GM19467 (cell line): ENCODE data around the gene TAF1C.
A peak's percentile ranks its signal among the peaks of the same experiment; 100 is the strongest.

ENCODE experiments used
- ATAC-seq: cut with Tn5 transposase; IDR thresholded peaks from one replicate; pipeline ENCODE4 v1.9.1; 2021; ENCODE audit warnings: mild to moderate bottlenecking, moderate library complexity; ENCODE audit not compliant: unreplicated experiment

The TAF1C gene

DNA sequence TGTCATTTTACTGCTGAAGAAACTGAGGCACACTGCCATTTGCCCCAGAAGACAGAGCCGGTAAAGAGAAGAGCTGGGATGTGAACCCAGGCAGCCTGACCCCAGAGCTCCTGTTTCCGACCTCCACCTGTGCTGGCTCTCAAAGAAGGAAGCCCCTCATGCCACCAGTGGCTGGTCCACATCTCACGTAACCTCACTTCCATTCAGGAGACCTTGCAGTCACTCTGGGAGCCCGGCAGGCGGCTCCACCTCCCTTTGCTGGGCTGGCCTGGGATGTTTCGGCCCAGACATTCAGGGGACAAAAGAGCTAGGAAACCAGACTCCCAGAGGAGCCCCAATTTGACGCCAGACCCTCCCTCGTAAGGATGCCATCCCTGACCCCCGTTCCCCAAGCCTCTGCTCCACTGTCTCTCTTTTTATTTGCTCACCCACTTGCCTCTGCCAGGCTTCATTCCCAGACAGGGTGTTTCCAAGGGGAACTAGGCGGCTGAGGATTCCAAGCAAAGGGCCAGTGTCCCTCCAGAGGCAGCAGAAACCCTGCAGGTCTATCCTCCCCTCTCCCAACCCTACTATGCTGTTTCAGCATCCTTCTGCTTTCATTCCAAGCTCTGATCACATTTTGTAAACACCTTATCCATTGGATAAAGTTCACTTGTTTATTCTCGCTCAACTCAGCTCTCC is 2.8 kb downstream of the TAF1C start:
- no peak for ATAC-seq

DNA sequence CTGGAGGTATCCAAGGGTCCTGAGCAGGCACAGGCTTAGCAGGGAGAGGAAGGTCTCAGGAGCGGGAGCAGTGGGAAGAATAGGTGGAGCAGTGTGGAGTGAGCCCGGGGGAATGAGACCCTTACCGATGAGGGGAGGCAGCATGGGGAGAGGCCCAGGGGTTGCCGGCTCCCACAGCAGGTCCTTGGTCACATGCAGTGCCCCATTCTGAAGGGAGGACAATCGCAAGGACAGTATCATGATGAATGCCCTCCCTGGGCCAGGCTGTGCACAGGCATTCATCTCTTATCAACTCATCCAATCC is 3.3 kb downstream of the TAF1C start:
- no peak for ATAC-seq

DNA sequence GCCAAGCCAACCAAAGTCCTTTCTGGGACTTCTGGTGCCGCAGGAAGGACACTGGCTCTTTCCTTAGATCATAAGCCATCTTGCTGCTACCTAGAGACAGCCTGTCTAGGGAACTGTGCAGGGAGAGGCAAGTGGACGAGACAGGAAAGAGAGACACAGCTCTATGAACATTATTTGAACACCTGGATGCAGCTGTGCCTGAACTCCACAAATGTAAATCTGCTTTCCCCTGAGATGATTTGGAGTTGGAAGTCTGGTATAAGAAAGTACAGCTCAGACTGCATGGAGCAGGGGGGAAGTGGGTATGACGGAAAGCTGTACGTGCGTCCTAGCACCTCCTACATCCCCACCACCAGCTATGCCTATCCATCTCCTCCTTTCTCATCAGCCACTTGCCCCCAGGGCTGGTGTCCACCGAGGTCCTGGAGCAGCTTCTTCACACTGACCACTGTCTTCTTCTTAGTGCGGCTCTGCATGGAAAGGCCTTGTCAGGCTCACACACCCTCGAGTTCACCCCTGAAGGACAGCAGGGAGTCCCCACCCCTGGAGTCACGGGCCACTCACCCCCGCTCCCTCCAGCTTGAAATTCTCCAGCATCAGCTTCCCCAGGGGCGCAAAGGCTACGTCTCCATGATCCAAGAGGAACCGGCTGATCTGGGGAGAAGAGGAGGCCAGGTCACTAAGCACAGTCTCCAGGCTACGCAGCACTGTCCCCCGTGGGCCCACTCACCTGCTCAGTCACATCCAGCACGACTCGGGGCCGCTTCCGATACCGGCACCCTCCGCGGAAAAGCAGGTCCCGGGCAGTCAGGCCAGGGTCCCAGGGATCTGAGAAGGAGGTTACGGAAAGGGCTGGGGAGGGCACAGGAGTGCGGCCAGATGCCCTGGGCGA is 3.9 kb downstream of the TAF1C start:
- ATAC-seq, result no peak

DNA sequence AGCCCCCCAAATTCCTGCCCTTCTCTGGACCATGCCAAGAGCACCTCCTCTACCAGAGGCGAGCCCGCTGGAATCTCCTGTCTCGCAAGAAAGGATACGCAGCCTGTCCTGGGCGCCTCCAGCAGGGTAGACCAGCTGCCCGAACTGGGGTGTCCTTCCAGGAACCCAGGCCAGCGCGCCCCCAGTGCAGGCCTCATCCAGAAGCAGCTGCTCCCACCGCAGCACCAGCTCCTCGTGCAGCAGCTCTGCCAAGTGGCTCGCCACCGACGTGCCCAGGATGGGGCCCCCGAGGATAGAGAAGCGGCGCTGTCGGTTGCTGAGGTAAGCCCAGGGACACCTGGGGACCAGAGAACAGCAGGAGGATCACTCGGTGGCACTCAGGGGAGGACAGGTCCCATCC is 4.8 kb downstream of the TAF1C start:
- ATAC-seq, result no peak

DNA sequence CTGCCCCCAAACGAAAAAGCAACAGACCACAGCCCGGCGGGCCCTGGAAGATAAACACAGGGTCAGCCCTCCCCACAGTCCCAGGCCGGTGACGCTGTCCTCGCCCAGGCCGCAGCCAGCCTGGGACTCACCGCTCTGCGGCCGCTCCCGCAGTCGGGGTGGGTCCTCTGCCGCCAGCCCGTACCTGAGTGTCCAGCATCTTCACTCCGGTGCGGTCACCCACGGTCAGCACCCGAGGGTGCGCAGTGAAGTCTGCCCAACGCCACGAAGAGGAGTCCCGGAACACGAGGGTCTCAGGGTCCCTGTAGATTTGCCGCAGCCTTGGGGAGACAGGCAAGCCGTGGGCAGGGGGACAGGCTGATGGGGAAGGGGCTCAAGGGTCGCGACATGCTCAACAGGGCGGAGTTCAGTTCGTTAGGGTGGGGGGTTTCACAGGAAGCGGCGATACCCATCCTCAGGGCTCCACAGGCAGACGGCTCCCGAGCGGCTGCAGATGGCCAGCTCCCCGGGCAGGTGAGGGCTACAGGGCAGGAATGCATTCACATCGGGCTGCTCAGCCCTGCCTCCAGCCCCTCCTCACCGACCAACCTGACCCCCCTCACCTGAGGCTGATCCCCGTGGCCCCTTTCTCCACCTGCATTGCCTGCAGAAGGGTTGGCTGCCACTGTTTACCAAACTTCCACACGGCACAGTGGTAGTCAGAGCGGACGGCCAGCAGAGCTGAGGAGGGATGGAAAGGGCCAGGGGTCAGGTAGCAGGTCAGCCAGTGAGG is 5.5 kb downstream of the TAF1C start:
- ATAC-seq, result no peak

DNA sequence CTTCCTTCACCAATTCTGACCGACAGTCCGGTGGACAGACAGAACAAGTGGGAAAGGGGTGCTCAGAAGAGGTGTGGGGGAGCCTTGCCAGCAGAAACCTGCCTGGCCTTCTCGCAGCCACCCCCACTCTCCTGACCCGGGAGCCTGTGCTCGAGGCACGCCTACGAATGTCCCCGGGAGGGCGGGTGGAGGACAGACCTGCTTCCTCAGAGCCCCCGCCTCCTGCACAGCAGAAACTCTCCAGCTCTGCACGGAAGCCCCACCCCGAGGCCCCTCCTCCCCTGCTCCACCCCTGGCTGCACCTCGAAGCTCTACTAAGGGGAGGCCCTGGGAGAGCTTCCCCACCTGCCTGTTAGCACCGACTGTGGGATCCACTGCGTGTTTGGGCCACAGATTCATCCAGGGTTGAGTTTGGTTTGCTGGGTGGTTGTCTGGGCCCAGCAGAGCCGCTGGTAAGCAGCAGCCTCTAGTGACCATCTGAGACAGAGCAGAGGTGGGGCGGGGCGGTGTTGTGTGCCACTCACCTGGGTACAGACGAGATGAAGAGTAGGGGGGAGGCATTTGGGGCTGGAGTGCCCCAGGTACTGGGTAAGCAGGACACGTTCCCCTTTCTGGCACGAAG is 6.2 kb downstream of the TAF1C start:
- ATAC-seq, result no peak

DNA sequence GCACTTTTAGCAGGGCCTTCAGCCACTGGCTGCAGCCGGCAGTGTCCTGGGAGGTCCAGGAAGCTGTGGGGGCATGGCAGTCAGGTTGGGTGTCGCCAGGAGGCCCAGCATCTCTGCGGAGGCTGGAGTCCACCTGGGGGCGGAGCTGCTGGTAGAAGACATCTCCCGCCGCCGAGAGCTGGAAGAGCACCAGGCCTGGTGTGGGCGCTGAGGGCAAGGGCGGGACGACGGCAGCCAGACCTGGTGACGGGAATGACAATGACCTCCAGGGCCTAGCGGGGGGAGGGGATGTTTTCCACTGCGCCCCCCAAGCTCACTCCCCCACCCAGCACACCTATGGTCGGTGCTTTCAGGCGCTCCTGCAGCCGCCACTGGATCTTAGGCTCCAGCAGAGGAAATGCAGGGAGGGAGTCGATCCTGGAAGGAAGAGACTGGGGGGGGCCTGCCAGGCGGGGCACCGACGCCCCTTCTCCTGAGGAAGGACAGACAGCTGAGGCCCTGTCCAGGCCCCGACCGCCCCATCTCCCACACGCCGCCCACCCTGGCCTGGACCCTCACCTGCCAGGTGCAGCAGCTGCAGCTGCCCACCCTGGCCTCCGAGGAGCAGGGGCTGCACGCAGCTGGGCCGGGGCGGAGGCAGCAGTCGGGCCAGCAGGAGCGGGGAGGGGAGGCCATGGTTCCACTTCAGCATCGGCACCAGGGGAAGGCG is 7.1 kb downstream of the TAF1C start:
- no peak for ATAC-seq

DNA sequence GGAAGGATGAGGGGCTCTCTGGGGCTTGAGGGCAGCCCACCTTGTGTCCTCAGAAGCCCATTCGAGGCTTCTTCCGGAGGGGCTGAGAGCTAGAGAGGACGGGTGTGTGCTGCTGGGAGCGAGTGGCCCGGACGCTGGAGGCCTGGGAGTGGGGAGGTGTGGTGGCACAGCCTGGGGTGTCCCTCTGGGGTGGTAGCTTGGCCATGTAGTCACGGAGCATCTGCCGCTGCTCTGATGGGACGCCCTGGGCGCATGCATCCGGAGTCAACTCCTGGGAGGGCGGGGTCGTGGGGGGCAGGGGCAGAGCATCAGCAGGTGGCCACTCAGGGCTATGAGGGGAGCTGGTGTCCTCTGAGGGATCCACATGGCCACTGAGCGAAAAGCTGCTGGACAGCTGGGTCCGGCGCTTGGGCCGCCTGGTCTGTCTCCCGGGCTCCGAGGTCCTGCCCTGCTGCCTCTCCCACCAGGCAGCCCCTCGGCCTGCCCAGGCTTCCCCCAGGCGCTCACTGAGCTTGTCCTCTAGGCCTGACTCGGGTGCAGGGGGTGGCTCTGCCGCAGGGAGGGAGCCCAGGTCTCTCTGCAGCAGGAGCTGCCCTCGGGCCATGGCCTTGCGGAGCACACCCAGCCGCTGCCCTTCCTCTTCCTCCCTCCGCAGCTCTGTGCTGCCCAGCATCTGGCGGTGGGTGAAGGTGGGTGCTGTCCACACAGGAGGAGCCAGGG is 7.8 kb downstream of the TAF1C start:
- no peak for ATAC-seq

DNA sequence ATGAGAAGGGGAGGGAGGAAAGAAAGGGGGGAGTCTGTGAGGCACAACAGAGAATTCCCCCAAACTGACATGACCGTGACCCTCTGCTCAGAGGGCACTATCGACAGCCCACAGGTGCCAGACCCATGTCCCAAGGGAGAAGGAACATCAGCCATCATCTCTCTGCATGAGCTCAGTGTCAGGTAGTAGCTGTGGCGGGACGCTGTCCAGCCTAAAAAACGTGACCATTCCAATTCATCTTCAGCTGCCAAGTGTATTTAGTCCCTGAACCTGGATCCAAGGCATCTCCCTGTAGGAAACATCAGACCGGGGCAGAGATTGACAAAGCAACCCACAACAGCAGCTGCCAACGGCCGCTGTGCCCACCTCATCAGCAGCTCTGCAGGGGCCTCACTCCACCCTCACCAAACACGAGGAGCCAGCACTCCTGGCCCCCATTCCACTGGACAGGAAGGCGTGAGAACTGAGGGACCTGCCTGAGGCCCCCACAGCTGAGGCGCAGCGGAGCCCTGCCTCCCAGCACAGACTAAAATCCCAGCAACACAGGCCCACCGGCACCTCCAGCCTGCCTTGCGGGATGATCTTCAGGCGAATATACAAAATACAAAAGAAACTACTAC is 8.6 kb downstream of the TAF1C start:
- no peak for ATAC-seq

DNA sequence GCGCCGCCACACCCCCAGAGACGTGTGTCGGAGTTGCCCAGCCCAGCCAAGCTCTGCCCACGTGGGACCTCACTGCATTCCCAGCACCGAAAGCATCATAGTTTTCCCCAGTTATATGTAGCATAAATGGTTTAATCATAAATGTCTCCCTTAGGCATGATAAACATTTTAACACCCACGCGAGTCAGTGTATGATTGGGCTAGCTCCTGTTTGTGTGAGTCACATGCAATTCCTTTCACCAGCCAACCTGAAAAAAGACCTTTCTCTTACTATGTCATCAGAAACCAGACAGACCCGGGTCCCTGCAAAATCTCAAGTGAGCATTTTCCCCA is 9.2 kb downstream of the TAF1C start:
- no peak for ATAC-seq

DNA sequence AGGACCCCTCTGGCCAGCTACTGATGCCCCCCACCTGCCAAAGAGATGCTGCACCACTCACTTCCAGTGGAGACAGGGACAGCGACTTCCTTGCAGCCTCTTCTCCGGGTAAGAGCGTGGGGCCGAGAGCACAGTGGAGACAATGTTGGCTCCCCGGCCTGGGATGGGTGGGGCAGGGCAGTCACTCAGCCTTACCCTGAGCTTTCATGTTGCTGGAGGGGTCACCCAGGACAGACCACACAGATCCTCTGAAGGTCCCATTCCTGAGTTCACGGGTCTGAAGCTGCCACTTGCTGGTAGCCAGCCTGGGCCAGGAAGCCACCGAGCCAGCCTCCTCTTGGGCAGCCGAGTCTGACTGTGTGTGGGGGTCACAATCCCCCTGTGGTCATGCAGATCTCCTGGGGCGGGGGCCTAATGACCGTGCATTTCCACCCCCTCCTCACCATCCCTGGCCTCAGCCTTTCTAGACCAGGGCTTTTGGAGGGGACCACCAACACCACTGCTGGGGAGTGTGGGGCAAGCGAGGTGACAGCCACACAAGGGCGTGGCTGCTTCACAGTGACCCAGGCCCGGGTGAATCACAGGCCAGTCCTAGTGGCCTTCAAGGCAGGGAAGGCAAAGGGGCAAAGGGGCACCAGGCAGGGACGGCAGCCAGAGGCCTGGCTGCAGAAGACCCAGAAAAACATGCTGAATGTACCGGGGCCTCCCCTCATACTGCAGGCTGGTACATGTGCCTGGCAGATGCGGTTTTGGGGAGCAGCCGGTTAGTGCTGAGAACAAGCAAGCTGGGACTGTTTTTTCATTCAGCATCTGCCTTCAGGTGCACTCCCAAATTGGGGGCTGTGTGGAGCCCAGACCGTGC is 10.4 kb downstream of the TAF1C start:
- no peak for ATAC-seq

DNA sequence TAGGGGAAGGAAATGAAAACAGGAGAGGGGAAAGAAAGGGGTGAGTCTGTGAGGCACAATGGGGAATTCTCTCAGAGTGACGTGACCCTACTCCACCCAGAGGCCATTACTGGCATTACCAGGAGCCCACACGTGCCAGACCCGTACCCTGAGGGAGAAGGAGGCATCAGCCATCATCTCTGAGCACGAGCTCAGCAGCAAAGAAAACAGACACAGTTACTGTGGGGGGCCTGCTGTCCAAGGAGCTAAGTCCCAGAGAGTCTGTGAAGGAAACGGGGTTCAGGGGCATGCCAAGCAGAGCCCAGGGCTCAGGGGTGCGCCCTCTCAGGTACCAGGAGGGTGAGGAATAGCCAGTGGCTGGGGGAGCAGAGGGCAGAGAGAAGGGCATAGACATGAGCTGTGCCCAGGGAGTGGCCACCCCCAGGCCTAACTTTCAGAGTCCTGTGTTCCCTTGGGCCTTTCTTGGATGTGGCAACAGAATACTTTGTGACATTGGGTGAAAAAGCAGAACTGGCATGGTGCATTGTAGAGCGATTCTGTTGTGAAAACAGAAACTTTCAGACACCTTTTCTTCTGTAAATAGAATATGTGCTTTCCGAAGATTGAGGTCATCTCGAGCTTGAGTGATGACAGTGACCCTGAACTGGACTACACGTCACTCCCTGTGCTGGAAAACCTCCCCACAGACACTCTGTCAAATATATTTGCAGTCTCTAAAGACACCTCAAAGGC is 11.3 kb downstream of the TAF1C start:
- ATAC-seq, result peak; percentile 72

DNA sequence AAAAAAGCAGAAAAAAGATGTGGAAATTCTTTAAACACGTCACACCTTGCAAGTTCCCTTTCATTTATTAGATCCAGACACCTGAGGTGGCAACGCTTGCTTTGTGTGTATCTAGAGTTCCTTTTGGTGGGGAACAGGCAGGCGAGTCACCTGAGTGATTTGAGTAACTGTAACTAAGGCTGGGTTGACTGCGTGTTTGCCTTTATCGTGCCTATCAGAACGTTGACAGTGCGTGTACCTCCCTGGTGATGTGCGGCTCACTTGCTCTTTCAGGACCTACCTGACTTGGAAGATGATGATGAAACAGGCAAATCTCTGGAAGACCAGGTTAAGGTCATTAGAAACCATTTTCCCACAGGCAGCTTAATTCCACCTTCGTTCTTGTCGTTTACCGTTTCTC is 12.5 kb downstream of the TAF1C start:
- ATAC-seq, result no peak

DNA sequence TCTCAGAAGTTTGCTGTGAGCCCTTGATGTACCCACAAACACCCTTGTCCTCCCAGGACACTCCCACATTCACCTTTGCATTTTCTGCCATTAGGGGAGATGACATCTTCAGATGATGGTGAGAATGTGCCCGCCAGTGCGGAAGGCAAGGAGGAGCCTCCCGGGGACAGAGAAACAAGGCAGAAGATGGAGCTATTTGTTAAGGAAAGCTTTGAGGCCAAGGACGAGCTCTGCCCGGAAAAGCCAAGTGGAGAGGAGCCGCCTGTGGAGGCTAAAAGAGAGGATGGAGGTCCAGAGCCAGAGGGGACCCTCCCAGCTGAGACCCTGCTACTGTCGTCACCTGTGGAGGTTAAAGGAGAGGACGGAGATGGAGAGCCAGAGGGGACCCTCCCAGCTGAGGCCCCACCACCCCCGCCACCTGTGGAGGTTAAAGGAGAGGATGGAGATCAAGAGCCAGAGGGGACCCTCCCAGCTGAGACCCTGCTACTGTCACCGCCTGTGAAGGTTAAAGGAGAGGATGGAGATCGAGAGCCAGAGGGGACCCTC is 17.0 kb downstream of the TAF1C start:
- ATAC-seq, result no peak

DNA sequence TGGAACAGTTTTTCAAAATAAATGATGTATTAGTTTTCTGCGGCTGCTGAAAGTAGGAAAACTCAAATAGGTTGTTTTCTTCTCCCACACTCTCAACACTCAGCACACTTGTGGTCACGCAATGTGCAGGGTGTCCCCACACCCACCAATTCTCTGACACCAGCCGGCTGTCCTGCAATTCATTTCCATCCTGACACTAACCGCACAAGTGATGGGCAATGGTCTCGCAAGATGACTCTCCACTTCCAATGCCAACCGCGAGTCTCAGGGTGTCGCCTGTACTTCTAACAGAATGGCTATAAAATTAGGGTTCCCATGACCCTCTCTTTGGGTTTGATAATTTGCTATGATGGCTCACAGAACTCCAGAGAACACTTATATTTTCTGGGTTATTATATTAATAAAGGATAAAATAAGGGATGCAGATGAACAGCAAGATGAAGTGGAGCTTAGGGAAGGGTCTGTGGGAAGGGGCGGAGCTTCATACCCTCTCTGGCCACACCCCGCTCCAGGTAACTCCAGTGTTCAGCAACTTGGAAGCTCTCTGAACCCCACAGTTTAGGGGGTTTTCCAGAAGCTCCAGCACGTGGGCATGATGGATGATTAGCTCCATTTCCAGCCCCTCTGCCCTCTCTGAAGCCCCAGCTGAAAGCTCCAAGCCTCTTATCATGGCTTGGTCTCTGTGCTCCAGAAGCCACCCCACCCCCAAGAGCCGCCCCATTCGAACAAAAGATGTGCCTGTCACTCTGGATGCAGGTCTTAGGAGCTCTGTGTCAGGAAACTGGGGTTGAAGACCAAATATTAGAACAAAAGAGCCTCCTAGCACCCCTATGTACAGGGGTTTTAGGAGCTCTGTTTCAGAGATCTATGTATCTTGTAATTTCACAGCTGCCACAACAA is 19.8 kb downstream of the TAF1C start:
- no peak for ATAC-seq

DNA sequence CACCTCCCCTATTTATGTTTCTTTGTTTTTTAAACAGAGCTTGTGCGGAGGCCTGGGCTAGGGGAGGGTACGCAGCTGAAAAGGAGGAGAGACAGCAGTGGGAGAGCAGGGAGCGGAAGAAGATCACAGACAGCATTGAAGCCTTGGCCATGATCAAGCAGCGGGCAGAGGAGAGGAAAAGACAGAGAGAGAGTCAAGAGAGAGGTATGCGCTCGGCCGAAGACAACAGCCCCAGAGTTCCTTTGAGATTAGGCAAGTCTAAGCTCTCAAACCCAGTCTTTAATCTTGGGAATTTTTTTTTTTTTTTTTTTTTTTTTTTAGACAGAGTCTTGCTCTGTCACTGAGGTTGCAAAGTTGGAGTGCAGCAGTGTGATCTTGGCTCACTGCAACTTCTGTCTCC is 21.1 kb downstream of the TAF1C start:
- no peak for ATAC-seq

DNA sequence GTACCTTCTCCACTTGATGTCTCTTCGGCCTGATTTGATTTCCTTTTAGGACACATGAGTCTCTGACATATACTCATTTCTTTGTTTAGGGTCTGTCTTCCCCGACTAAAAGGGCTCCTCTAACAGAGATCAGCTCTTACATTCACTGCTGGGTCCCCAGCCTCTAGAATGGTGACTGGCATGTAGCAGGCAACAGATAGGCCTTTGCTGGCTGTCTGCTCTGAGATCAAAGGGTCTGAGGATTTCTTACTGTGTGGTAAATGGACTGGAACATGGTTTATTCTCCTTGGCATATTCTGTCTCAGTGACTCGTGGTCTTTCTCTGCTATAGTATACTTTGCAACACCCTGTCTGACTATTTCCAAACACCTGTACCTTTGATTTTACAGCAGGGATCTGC is 25.1 kb downstream of the TAF1C start:
- ATAC-seq, result no peak
